K562 (cell line): ENCODE results near the gene CFL2. TPM values are rescaled to one million over a fixed set of nuclear protein-coding genes. Genes with fewer than 3 reads are reported as not detected.

Experiments used
- ATAC-seq: fragments of 200-7000 bp; cut with Tn5 transposase; 3 replicates; pipeline ENCODE4 v1.9.1; 2020; ENCODE audit warnings: moderate library complexity
- BruUV-seq: library from RNA; stranded (reverse); fragments of 400-500 nt; replicated peaks from 2 replicates; lab custom pipeline; 2021; lab: Mats Ljungman, UMichigan
- CTCF ChIA-PET: fragments of 300-600 bp; formaldehyde crosslinking; extraction: SDS; loops from one replicate; lab custom pipeline; 2021; ENCODE audit warnings: low intra/inter-chr PET ratio; lab: Yijun Ruan, JAX
- POLR2A ChIA-PET: fragments of 300-600, 350-650 bp; sonication (Branson Sonifier 250); formaldehyde crosslinking; extraction: SDS; loops from one replicate; lab custom pipeline; 2021; ENCODE audit warnings: antibody characterized with exemption, inconsistent platforms; lab: Yijun Ruan, JAX
- DNase-seq, 4 experiments: peaks; one replicate each; pipeline versions ENCODE4 v3.0.0 to v3.0.0-alpha.2; 2011 to 2018; ENCODE audit warnings: low spot score in 3 of 4, mixed read lengths in 3 of 4; ENCODE audit errors: extremely low read depth in 1 of 4
- FAIRE-seq: peaks from 2 replicates; lab custom pipeline; 2011; peaks lifted over from hg19 to GRCh38; lab: Jason Lieb, UNC
- H2AFZ ChIP-seq: 2 replicates; pipeline ENCODE4 v1.6.0; 2011; ENCODE audit warnings: low read depth, low read length, control low read depth, inconsistent platforms
- H3K27ac ChIP-seq: fragments of 200-600 bp; 3 replicates; pipeline ENCODE4 v1.8.0; 2011; ENCODE audit warnings: low read depth, mild to moderate bottlenecking, control low read depth, inconsistent platforms, low read length, moderate library complexity, mixed read lengths; ENCODE audit errors: extremely low read depth
- H3K27me3 ChIP-seq, 2 experiments: fragments of 300-600 bp in 1 of 2; 2 replicates in 1 of 2; 3 replicates in 1 of 2; pipeline versions ENCODE4 v1.6.0 to v1.8.0; 2011; ENCODE audit warnings: inconsistent platforms in 2 of 2, low read length in 2 of 2, mild to moderate bottlenecking in 1 of 2, mixed read lengths in 1 of 2, moderate library complexity in 1 of 2; ENCODE audit not compliant: control insufficient read depth in 2 of 2, insufficient read depth in 2 of 2
- H3K36me3 ChIP-seq: fragments of 300-600 bp; 3 replicates; pipeline ENCODE4 v1.8.0; 2011; ENCODE audit warnings: mild to moderate bottlenecking, low read length, inconsistent platforms; ENCODE audit not compliant: control insufficient read depth, insufficient read depth
- H3K4me1 ChIP-seq, 2 experiments: fragments of 200-600 bp in 1 of 2; replicated peaks in 1 of 2; 2 replicates in 1 of 2; 3 replicates in 1 of 2; pipeline versions ENCODE4 v1.5.1 to v1.8.0; 2011; ENCODE audit warnings: inconsistent platforms in 2 of 2, low read length in 2 of 2, mild to moderate bottlenecking in 1 of 2, mixed read lengths in 1 of 2, moderate library complexity in 1 of 2; ENCODE audit not compliant: control insufficient read depth in 2 of 2, insufficient read depth in 2 of 2
- H3K4me2 ChIP-seq: 2 replicates; pipeline ENCODE4 v1.6.1; 2011; ENCODE audit warnings: low read length, control low read depth, inconsistent platforms, mixed read lengths; ENCODE audit not compliant: insufficient read depth
- H3K4me3 ChIP-seq: fragments of 200-600 bp; sonication (generic), shearing (Covaris generic); 2 replicates; pipeline ENCODE4 v1.5.1; 2016; ENCODE audit warnings: control low read depth, inconsistent platforms
- H3K79me2 ChIP-seq: fragments of 200-600 bp; 3 replicates; pipeline ENCODE4 v1.8.0; 2011; ENCODE audit warnings: low read length, inconsistent platforms; ENCODE audit not compliant: control insufficient read depth, insufficient read depth
- H3K9ac ChIP-seq, 2 experiments: 2 replicates each; pipeline versions ENCODE4 v1.6.0 to v1.6.1; 2011; ENCODE audit warnings: low read depth in 2 of 2, low read length in 2 of 2, control low read depth in 1 of 2, inconsistent platforms in 1 of 2, mild to moderate bottlenecking in 1 of 2, mixed read lengths in 1 of 2; ENCODE audit not compliant: insufficient read depth in 1 of 2
- H3K9me1 ChIP-seq: one replicate; pipeline ENCODE4 v1.6.0; 2011; ENCODE audit warnings: inconsistent platforms, mild to moderate bottlenecking, low read length, moderate library complexity; ENCODE audit not compliant: control insufficient read depth, insufficient read depth
- H3K9me3 ChIP-seq: replicated peaks from 2 replicates; pipeline ENCODE4 v1.5.1; 2011; ENCODE audit warnings: low read depth, low read length, inconsistent platforms; ENCODE audit not compliant: control insufficient read depth, insufficient read depth
- H4K20me1 ChIP-seq: replicated peaks from 2 replicates; pipeline ENCODE4 v1.6.1; 2011; ENCODE audit warnings: low read length, inconsistent platforms, mixed read lengths; ENCODE audit not compliant: control insufficient read depth, insufficient read depth
- CEBPB ChIP-seq: fragments of 450-650 bp; IDR thresholded peaks from 2 replicates; pipeline ENCODE4 v1.6.1; 2016; ENCODE audit warnings: missing genetic modification characterization, missing compliant biosample characterization
- CREB5 ChIP-seq: fragments of 250-450 bp; sonication (Bioruptor Pico); IDR thresholded peaks from 2 replicates; pipeline ENCODE4 v1.5.0; 2020; ENCODE audit warnings: mild to moderate bottlenecking
- GTF2F1 ChIP-seq: IDR thresholded peaks from 2 replicates; pipeline ENCODE4 v1.6.1; 2011; ENCODE audit warnings: low read depth, low read length, improper control_type of control experiment
- HMGN3 ChIP-seq: IDR thresholded peaks from 2 replicates; pipeline ENCODE4 v1.6.1; 2011; ENCODE audit warnings: borderline replicate concordance, low read depth, mild to moderate bottlenecking, mixed read lengths, low read length; ENCODE audit not compliant: insufficient read length; ENCODE audit errors: extremely low read depth
- ZNF655 ChIP-seq: fragments of 250-450 bp; sonication (Bioruptor Pico); IDR thresholded peaks from 2 replicates; pipeline ENCODE4 v1.5.0; 2021
- WGBS: fragments of 100-300 bp; shearing (Covaris generic); methylation state at CpG from one replicate; pipeline ENCODE4 v1.1.6; 2016; ENCODE audit warnings: low coverage, mixed read lengths; ENCODE audit not compliant: insufficient coverage; ENCODE audit errors: missing lambda C conversion rate; 5-methylcytosine and 5-hydroxymethylcytosine counted together
- in situ Hi-C: fragments of 300-500 bp; cut with MboI; formaldehyde crosslinking; loops from 4 replicates; pipeline ENCODE4 v1.15.0; 2018; ENCODE audit warnings: inconsistent platforms, mixed read lengths
- intact Hi-C: fragments of 100-400 bp; cut with micrococcal nuclease; formaldehyde crosslinking; loops from 2 replicates; pipeline ENCODE4 v1.14.2; 2022
- polyA plus RNA-seq, 8 experiments: library from polyadenylated mRNA; depleted of rRNA in 4 of 8; stranded (reverse) in 5 of 8; unstranded in 3 of 8; fragments of >200 nt; fragmentation: Nextera tagmentation in 2 of 8; fragmentation: Illumina TruSeq in 1 of 8; extraction: Ambion mirVana in 2 of 8; extraction: Trizol in 1 of 8; gene quantifications; 2 replicates each; pipeline versions ENCODE4 v1.2.1 to v1.2.3, GENCODE V29; 2011 to 2014; ENCODE audit warnings: inconsistent platforms in 1 of 8, missing spikeins in 1 of 8
- total RNA-seq, 7 experiments: library from RNA; depleted of rRNA in 6 of 7; stranded (reverse); fragments of >200 nt in 6 of 7; fragmentation: Illumina TruSeq in 2 of 7; extraction: Trizol in 2 of 7; gene quantifications; 2 replicates each; pipeline versions ENCODE4 v1.2.1 to v1.2.3, GENCODE V29; 2011 to 2021; ENCODE audit warnings: low replicate concordance in 1 of 7
- TF ChIP-seq, protein P1 (sequence below): sonication (generic); formaldehyde crosslinking; IDR thresholded peaks from 2 replicates; pipeline ENCODE4 v1.8.1; 2023; ENCODE audit warnings: mild to moderate bottlenecking, missing genetic modification reagents
- TF ChIP-seq, protein P2 (sequence below): fragments of 250-450 bp; sonication (Bioruptor Pico); IDR thresholded peaks from 2 replicates; pipeline ENCODE4 v1.8.0; 2022; ENCODE audit warnings: moderate library complexity, mild to moderate bottlenecking, inconsistent platforms
- TF ChIP-seq, protein P3 (sequence below): fragments of 450-650 bp; IDR thresholded peaks from 2 replicates; pipeline ENCODE4 v1.6.1; 2016; ENCODE audit warnings: low read depth

Gene CFL2
- total and polyA plus RNA-seq, 9 of the 15 experiments (the other 6 are each of a cell fraction or from before 2014, with no cell fraction given) = 2.0 to 12.7 (median 5.1) TPM

DNA sequence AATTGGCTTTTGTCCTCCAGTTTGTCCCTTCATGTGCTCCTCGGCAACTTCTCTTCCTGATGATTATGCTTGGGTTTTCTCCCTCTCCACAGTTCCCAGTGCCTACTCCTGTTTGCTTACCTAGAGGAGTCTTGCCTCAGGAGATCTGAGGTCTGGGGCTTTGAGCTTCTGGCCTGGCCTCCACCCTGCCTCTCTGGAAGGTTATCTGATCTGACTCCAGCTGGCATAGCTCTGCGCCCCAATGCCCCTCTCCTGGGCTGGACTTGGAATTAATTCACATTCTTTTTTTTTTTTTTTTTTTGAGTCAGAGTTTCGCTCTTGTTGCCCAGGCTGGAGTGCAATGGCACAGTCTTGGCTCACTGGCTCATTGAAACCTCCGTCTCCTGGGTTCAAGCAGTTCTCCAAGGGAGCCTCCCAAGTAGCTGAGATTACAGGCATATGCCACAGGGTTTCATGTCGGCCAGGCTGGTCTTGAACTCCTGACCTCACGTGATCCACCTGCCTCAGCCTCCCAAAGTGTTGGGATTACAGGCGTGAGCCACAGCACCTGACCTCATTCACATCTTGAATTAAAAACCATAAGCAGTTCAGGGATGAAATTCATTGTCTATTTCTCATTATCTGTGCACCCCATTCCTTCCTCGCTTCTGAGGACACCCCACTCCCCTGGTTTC, 33.5 kb downstream of the CFL2 start:
- no peaks in the 10 kb centered on the region for H3K9me1 ChIP-seq
- no peak overlapping the region for H3K4me3 ChIP-seq
- in situ Hi-C loops = loop anchor here (5.0 kb wide), 1 partner anchor 36 kb away; no protein-coding TSS in a partner anchor
- H3K4me2 ChIP-seq = no peak overlapping the region
- ATAC-seq = no peak
- H3K79me2 ChIP-seq = no peaks in the 10 kb centered on the region
- BruUV-seq = no TSS peak
- H4K20me1 ChIP-seq = no peaks in the 10 kb centered on the region
- no peaks in the 10 kb centered on the region for H3K27me3 ChIP-seq
- POLR2A ChIA-PET = interaction anchor here (1.2 kb wide), 1 partner anchor 34 kb away, joined by 3 read pairs; no protein-coding TSS in a partner anchor
- H3K36me3 ChIP-seq = no peaks in the 10 kb centered on the region
- no peak overlapping the region for H3K27ac ChIP-seq
- DNase-seq = no peak
- no peaks in the 10 kb centered on the region for H3K9me3 ChIP-seq
- no peak overlapping the region for H2AFZ ChIP-seq
- 39% methylated on average over 7 of the region's 8 CpGs for WGBS
- no peak for FAIRE-seq
- CTCF ChIA-PET = no interaction called here
- H3K4me1 ChIP-seq = peaks cover 0 to 7% of the 10 kb centered on the region in 2 experiments; a peak in 2 of 5 replicates
- intact Hi-C loops = no loop called here
- no peak overlapping the region; a peak in 1 of 4 replicates for H3K9ac ChIP-seq
- TF ChIP-seq GTF2F1 (no peak), CREB5 (CRISPR knock-in tag) (no peak), HMGN3 (no peak), ZNF655 (no peak), CEBPB (tag) (no peak)
- TF ChIP-seq, protein P1, sequence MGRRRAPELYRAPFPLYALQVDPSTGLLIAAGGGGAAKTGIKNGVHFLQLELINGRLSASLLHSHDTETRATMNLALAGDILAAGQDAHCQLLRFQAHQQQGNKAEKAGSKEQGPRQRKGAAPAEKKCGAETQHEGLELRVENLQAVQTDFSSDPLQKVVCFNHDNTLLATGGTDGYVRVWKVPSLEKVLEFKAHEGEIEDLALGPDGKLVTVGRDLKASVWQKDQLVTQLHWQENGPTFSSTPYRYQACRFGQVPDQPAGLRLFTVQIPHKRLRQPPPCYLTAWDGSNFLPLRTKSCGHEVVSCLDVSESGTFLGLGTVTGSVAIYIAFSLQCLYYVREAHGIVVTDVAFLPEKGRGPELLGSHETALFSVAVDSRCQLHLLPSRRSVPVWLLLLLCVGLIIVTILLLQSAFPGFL (CRISPR knock-in tag) = no peak
- TF ChIP-seq, protein P2, sequence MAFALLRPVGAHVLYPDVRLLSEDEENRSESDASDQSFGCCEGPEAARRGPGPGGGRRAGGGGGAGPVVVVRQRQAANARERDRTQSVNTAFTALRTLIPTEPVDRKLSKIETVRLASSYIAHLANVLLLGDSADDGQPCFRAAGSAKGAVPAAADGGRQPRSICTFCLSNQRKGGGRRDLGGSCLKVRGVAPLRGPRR (CRISPR knock-in tag) = no peak
- TF ChIP-seq, protein P3, sequence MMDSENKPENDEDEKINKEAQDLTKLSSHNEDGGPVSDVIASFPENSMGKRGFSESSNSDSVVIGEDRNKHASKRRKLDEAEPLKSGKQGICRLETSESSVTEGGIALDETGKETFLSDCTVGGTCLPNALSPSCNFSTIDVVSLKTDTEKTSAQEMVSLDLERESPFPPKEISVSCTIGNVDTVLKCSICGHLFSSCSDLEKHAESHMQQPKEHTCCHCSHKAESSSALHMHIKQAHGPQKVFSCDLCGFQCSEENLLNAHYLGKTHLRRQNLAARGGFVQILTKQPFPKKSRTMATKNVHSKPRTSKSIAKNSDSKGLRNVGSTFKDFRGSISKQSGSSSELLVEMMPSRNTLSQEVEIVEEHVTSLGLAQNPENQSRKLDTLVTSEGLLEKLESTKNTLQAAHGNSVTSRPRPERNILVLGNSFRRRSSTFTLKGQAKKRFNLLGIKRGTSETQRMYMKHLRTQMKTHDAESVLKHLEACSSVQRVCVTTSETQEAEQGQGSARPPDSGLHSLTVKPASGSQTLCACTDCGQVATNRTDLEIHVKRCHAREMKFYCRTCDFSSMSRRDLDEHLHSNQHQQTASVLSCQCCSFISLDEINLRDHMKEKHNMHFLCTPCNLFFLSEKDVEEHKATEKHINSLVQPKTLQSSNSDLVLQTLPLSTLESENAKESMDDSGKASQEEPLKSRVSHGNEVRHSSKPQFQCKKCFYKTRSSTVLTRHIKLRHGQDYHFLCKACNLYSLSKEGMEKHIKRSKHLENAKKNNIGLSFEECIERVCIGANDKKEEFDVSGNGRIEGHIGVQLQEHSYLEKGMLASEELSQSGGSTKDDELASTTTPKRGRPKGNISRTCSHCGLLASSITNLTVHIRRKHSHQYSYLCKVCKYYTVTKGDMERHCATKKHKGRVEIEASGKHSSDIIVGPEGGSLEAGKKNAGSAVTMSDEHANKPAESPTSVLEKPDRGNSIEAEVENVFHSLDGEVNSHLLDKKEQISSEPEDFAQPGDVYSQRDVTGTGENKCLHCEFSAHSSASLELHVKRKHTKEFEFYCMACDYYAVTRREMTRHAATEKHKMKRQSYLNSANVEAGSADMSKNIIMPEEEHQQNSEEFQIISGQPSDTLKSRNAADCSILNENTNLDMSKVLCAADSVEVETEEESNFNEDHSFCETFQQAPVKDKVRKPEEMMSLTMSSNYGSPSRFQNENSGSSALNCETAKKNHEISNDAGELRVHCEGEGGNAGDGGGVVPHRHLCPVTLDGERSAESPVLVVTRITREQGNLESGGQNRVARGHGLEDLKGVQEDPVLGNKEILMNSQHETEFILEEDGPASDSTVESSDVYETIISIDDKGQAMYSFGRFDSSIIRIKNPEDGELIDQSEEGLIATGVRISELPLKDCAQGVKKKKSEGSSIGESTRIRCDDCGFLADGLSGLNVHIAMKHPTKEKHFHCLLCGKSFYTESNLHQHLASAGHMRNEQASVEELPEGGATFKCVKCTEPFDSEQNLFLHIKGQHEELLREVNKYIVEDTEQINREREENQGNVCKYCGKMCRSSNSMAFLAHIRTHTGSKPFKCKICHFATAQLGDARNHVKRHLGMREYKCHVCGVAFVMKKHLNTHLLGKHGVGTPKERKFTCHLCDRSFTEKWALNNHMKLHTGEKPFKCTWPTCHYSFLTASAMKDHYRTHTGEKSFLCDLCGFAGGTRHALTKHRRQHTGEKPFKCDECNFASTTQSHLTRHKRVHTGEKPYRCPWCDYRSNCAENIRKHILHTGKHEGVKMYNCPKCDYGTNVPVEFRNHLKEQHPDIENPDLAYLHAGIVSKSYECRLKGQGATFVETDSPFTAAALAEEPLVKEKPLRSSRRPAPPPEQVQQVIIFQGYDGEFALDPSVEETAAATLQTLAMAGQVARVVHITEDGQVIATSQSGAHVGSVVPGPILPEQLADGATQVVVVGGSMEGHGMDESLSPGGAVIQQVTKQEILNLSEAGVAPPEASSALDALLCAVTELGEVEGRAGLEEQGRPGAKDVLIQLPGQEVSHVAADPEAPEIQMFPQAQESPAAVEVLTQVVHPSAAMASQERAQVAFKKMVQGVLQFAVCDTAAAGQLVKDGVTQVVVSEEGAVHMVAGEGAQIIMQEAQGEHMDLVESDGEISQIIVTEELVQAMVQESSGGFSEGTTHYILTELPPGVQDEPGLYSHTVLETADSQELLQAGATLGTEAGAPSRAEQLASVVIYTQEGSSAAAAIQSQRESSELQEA = no peak
